NCI-H526 (cell line): Measurements from ENCODE around the gene XPNPEP1.
A peak's percentile ranks its signal among the peaks of the same experiment; 100 is the strongest.

Experiments used
- DNase-seq, 2 experiments: peaks; one replicate each; lab custom pipeline; 2025; lab: John Stamatoyannopoulos, UW

Gene XPNPEP1

GRCh38 chr10:109922976-109923921 lies at the start of gene XPNPEP1:
TSS of gene XPNPEP1 (minus strand) at chr10:109923511. CDS start at chr10:109923433, 78 bp downstream.
- peak; percentile 2 to 82 for DNase-seq

GRCh38 chr10:109972372-109973001 lies 49.2 kb upstream of the XPNPEP1 start:
- no peak for DNase-seq

DNA sequence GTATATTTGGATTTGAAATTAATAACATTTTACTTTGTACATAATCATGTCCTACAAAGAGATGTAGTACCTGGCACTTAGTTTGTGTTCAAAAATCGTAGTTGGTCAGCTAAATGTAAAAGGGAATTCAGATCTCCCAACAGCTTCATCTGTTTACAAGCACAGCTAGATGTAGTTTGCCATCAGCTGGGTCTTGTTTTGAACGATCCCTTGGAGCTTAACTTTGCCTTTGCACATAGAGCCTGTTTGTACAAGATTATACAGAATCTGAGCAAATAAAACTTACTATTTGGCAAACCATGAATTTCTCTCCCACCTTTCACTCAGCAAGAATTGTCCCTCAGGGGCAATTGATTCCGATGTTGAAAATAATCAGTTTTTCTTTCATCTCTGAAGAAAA lies 48.3 kb upstream of the XPNPEP1 start:
- no peak for DNase-seq

DNA sequence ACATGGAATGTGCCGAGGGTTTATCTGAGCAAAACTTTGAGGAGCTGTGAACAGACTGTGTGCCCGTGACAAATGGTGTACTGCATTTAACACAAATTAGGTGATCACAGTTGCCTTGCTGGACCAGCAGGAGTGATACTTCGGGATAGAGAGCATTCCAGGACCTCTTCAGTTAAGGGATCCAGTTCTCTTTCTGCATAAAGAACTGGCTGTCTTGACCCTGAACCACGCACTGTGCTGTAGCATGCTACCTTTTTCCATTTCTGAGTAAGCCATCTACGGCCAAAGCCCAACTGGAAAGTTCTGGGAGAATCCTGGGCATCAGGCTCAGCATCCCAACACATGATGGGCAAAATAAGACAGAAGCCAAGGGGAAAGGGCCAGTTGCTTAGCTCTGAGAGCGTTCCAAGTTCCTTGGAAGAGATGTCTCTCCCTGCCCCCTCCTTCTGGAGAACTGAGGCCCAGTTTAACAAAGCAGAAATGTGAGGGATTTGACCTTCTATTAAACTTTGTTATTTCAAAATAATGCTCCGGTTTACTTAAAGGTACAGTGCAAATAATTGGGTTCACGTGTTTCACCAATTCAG lies 46.5 kb upstream of the XPNPEP1 start:
- no peak for DNase-seq

- DNase-seq: no peak
These were observed 45.8 kb upstream of the XPNPEP1 start for GRCh38 chr10:109968953-109969759.

DNA sequence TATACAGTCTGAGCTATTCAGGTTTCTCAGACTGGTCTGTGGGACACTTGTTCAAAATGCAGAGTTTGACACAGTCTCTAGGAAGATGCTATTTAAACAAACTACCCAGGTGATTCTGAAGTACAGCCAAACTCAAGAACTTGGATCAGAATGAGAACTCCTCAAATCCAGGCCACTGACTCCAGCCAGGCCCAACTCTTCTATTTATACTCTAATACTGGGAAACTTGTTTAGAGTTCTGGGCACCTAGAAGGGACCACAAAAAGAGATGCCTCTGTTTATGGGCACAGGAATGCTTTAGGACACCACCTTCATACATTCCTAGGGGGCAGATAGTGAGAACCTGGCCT lies 44.4 kb upstream of the XPNPEP1 start:
- no peak for DNase-seq

DNA sequence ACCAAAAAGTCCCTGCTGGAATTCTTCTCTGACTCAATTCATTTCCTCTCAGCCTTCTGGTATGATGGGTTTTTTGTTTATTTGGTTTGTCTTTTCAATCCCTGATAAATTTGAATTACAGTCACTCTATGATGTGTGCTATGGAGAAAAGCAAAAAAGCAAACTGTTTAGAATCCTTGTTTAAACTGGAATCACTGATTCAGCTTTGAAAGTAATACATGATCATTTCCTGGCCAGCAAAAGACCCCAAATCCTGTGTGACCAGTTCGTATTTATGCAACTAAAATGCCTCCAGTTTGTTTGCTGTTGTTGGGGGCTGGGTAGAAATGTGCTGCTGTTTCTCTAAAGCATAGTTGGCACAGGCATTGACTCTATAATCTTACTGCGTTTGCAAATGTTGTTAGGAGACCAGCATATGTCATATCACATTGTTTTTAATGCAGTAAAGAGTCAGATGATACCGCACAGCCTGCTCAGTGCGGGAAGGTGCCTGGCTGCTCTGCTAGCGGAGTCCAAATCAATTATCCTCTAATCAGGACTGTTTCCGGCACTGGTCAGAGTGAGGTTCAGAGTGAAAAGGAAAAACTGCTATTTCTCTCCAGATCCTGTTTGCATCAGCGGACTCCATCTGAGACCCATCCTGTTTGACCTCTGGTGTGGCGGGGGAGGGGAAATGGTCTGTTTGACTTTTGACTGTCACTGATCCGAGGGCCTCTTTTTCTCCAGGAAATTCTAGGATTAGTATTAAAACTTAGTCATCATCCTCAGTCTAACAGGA lies 43.8 kb upstream of the XPNPEP1 start:
- no peak for DNase-seq

GRCh38 chr10:109964318-109964717 lies 41.0 kb upstream of the XPNPEP1 start:
- DNase-seq: no peak

GRCh38 chr10:109963439-109963838 lies 40.1 kb upstream of the XPNPEP1 start:
- DNase-seq: no peak

- no peak for DNase-seq
These were observed 38.9 kb upstream of the XPNPEP1 start for GRCh38 chr10:109962247-109962646.

GRCh38 chr10:109961174-109962001 lies 38.1 kb upstream of the XPNPEP1 start:
- no peak for DNase-seq

DNA sequence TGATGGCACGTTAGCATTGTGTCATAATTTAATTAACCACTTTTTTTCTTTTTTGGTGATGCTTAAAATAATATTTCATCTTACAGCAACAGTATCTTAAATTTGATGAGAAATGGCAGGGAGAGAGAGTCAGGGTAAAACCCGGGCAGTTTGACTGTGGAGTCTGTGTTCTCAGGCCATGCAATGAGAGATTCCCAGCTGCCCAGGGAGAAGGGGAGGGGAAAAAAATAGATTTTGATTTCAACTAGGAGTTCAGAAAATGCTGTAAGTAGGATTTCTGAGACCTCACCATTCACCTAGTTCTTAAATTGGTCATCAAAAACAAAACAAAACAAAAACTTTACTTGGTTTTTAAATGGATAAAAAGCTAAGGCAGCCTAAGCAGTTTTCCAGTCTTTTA lies 37.4 kb upstream of the XPNPEP1 start:
- no peak for DNase-seq

- DNase-seq: no peak
These were observed 36.2 kb upstream of the XPNPEP1 start for GRCh38 chr10:109959259-109960145.

DNA sequence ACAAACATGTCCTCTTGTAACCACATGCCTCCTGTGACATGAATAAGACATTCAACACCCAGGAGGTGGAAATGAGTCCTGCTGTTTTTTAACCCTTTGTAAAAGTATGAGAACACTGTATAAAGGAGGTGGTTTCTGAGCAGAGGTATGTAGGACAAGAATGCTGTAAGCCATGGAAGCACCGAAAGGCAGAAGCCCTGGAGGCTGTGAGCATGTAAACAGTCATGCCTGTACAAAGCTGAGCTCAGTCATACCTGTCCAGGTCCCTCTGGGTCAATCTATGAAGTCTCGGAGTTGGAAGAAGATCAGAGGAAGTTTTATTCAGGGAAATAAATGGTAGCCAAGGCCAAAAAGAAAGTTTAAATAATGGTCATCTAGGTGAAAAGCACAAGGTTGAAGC lies 34.7 kb upstream of the XPNPEP1 start:
- no peak for DNase-seq

DNA sequence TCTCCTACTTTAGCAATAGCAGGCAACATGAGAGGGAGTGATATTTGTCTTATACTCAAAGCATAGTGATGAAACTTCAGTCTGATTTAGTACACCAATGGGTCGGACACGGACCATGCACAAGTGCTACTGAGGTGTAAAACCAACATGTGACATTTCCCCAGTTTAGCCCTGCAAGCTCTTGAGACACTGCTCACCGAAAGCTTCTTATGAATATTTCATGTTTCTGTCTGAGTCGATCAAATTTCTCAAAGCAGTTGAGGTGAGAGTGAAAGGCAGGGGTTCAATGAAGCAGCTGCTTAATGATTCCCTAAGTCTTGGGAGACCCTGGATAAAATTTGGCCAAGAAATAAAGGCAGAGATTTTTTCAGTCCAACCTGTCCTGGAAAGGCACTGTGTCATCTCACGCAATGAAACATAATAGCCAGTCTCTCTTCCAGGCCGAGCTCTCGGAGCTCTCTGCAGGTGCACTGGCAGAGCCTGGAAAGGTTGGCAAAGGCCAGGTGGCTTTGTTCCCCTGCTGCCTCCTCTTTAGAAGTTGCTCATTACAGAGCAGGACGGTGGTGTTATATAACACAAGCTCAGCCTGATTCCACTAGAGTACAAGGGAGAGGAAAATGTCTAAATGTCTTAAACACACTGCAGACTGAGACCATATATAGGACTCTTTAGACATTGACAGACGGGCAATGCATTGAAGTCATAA lies 33.9 kb upstream of the XPNPEP1 start:
- no peak for DNase-seq

GRCh38 chr10:109956454-109957091 lies 33.3 kb upstream of the XPNPEP1 start:
- peak in 1 of 2 experiments; percentile 49 for DNase-seq

GRCh38 chr10:109953766-109954165 lies 30.5 kb upstream of the XPNPEP1 start:
- DNase-seq: no peak

- no peak for DNase-seq
These were observed 29.2 kb upstream of the XPNPEP1 start for GRCh38 chr10:109952526-109952925.
